ENCODE data around the gene AIFM1. TPM values are rescaled to one million over a fixed set of nuclear protein-coding genes. Genes with fewer than 3 reads are reported as not detected.
A peak's percentile ranks its signal among the peaks of the same experiment; 100 is the strongest.

The AIFM1 gene
- total RNA-seq, 4 donors from 2014 or later = 15.9 to 23.4 (median 21.6) TPM

DNA sequence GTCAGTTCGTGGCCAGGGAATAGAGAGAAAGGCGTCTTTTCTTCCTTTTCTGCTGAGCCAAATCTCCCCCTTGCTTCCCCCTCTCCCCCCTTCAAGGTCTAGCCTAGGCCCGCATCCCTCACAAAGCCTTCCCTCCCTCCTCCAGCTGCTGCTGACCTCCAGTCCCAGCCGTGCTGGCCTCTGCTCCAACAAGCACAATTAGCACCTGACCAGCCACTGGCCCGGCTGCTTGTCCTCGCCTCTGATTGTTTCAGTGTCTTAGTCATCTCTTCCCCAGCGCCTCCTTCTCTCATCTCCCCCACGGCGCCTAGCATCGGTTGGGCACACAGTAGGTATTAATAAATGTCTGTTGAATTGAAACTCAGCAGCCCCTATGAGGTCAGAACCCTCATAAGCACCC is 59.6 kb downstream of the AIFM1 start:
- Histone ChIP-seq H3K4me1 (peaks cover 3 to 32% (median 24%) of the 10 kb centered on the region in 4 donors), H3K27ac (replicated peaks in 1 of 4) (peak overlapping the region in 1 of 4 donors; percentile 14), H3K36me3 (no peaks in the 10 kb centered on the region), H3K27me3 (no peaks in the 10 kb centered on the region), H3K9me3 (no peaks in the 10 kb centered on the region), H3K4me3 (no peak overlapping the region)
- TF ChIP-seq, protein P1, sequence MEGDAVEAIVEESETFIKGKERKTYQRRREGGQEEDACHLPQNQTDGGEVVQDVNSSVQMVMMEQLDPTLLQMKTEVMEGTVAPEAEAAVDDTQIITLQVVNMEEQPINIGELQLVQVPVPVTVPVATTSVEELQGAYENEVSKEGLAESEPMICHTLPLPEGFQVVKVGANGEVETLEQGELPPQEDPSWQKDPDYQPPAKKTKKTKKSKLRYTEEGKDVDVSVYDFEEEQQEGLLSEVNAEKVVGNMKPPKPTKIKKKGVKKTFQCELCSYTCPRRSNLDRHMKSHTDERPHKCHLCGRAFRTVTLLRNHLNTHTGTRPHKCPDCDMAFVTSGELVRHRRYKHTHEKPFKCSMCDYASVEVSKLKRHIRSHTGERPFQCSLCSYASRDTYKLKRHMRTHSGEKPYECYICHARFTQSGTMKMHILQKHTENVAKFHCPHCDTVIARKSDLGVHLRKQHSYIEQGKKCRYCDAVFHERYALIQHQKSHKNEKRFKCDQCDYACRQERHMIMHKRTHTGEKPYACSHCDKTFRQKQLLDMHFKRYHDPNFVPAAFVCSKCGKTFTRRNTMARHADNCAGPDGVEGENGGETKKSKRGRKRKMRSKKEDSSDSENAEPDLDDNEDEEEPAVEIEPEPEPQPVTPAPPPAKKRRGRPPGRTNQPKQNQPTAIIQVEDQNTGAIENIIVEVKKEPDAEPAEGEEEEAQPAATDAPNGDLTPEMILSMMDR (IDR thresholded peaks at IDR 0.05) = no peak
- TF ChIP-seq POLR2AphosphoS5 (IDR thresholded peaks at IDR 0.05) (no peak), EP300 (IDR thresholded peaks at IDR 0.05) (no peak), POLR2A (IDR thresholded peaks at IDR 0.05; ENCODE audit: low read depth) (no peak)
- DNase-seq (ENCODE audit: extremely low spot score) = no peak
- intact Hi-C loops (cut with DNase I) = no loop called here
- WGBS = 76% methylated on average over 10 of the region's 10 CpGs

DNA sequence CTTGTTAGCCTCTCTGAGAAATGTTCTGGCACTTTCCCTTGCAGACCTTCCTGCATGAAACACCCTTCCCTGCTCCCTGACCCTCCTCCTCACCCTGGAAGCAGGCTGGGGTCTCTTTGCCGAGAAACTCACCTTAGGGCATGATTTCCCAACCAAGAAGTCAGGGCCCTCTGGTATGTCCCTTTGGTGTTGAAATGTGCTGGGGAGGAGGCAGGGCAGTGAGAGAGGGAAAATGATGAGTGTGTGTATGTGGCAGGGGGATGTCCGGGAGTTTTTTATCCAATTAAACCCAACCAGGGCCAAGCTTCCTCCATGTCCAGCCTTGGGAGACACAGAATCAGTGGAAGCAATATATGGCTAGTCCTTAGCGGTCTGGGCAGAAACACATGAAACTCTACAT is 60.4 kb downstream of the AIFM1 start:
- Histone ChIP-seq H3K9me3 (no peaks in the 10 kb centered on the region), H3K4me1 (peaks cover 3 to 35% (median 24%) of the 10 kb centered on the region in 4 donors), H3K27ac (replicated peaks in 1 of 4) (peak overlapping the region in 1 of 4 donors; percentile 27), H3K4me3 (no peak overlapping the region), H3K27me3 (no peaks in the 10 kb centered on the region), H3K36me3 (no peaks in the 10 kb centered on the region)
- intact Hi-C loops (cut with DNase I) = no loop called here
- WGBS = 77% methylated on average over 3 of the region's 3 CpGs
- no peak for TF ChIP-seq EP300 (IDR thresholded peaks at IDR 0.05)
- no peak for TF ChIP-seq POLR2A (IDR thresholded peaks at IDR 0.05; ENCODE audit: low read depth)
- TF ChIP-seq, protein P1 (IDR thresholded peaks at IDR 0.05) = no peak
- TF ChIP-seq POLR2AphosphoS5 (IDR thresholded peaks at IDR 0.05) = no peak
- DNase-seq (ENCODE audit: extremely low spot score) = no peak

DNA sequence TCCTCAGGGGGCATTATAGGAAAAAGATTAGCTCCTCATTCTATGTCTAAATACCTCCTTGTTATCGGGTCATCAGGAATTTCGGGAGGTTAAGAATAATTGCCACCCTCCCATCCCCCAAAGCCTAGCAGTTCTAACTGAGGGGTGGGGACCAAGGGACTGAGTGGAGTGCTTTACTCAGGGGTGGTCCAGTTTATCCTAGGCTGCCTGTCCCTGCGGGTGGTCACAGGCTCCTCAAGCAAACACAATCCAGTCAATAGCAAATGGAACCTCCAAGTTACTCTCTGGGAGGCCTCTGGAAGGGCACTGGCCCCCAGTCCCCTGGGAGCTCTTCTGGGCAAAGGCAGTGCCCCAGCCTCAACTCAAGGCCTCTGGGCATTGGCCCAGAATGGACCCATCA is 62.0 kb downstream of the AIFM1 start:
- Histone ChIP-seq H3K27ac (replicated peaks in 1 of 4) (no peak overlapping the region), H3K4me3 (no peak overlapping the region), H3K9me3 (no peaks in the 10 kb centered on the region), H3K4me1 (peaks cover 12 to 40% (median 27%) of the 10 kb centered on the region in 4 donors), H3K27me3 (no peaks in the 10 kb centered on the region), H3K36me3 (no peaks in the 10 kb centered on the region)
- DNase-seq (ENCODE audit: extremely low spot score) = no peak
- intact Hi-C loops (cut with DNase I) = no loop called here
- TF ChIP-seq POLR2AphosphoS5 (IDR thresholded peaks at IDR 0.05) (no peak), POLR2A (IDR thresholded peaks at IDR 0.05; ENCODE audit: low read depth) (no peak), EP300 (IDR thresholded peaks at IDR 0.05) (no peak)
- TF ChIP-seq, protein P1 (IDR thresholded peaks at IDR 0.05) = no peak
- 83% methylated on average over 2 of the region's 3 CpGs for WGBS

DNA sequence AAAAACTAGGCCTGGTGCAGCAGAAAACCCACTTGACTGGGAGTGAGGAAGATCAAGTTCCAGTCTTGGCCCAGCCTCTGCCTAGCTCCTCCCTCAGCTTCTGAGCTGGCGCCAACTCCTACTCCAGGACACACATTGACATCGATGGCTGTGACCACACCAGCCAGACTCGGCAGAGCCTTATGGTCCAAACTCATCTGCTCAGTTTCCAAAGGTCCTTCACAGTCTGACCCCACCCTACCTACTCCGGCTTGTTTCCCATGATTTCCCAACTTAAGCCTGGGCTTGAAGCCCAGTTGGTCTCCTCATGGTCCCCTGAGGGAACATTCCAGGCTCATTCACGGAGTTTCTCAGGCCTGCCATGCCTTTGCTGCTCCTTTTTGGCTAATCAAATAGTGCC is 65.5 kb downstream of the AIFM1 start:
- Histone ChIP-seq H3K4me1 (peaks cover 17 to 39% (median 24%) of the 10 kb centered on the region in 4 donors), H3K27ac (replicated peaks in 1 of 4) (peak overlapping the region in 1 of 4 donors; percentile 48), H3K9me3 (no peaks in the 10 kb centered on the region), H3K27me3 (no peaks in the 10 kb centered on the region), H3K36me3 (no peaks in the 10 kb centered on the region), H3K4me3 (no peak overlapping the region)
- peak; percentile 34 to 36 for TF ChIP-seq POLR2AphosphoS5 (IDR thresholded peaks at IDR 0.05)
- TF ChIP-seq, protein P1 (IDR thresholded peaks at IDR 0.05) = no peak
- WGBS = 62% methylated on average over 5 of the region's 5 CpGs
- no peak for DNase-seq (ENCODE audit: extremely low spot score)
- intact Hi-C loops (cut with DNase I) = no loop called here

DNA sequence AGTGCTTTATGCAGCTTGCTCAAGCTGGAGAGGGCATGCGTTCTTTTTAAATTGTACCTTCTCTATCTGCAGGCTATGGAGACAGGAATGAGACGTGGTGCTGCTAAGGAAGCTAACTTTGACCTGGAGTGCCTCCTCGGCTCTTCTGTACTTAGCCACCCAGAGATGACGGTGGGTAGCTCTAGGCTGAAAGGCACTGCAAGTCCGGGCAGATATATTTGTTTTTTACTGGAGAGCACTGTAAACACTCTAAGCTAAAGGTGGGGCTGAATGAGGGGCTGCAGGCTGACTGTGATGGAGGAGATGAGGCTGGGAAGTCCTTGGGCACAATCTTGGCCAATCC is 67.5 kb downstream of the AIFM1 start:
- no peaks in the 10 kb centered on the region for H3K27me3 ChIP-seq

More for the DNA sequence above, 67.5 kb downstream of the AIFM1 start:
- Histone ChIP-seq H3K36me3 (no peaks in the 10 kb centered on the region), H3K27ac (replicated peaks in 1 of 4) (peak overlapping the region in 2 of 4 donors; percentile 11 to 30), H3K9me3 (no peaks in the 10 kb centered on the region), H3K4me3 (no peak overlapping the region), H3K4me1 (peaks cover 15 to 25% (median 21%) of the 10 kb centered on the region in 4 donors)
- DNase-seq (ENCODE audit: extremely low spot score) = no peak
- WGBS = 53% methylated on average over 5 of the region's 5 CpGs
- TF ChIP-seq POLR2AphosphoS5 (IDR thresholded peaks at IDR 0.05) = no peak
- TF ChIP-seq, protein P1 (IDR thresholded peaks at IDR 0.05) = no peak
- no peak for TF ChIP-seq POLR2A (IDR thresholded peaks at IDR 0.05; ENCODE audit: low read depth)
- TF ChIP-seq EP300 (IDR thresholded peaks at IDR 0.05) = no peak
- intact Hi-C loops (cut with DNase I) = no loop called here
